Neuronal stem cell (in vitro differentiated cells): ENCODE data around the gene SPOCD1.
A peak's percentile ranks its signal among the peaks of the same experiment; 100 is the strongest.

ENCODE experiments used
- DNase-seq: peaks from one replicate; pipeline ENCODE4 v3.0.0-alpha.2; 2013; ENCODE audit warnings: low spot score
- H2AFZ ChIP-seq: one replicate; pipeline ENCODE4 v1.6.1; 2013; ENCODE audit warnings: mild to moderate bottlenecking, low read length, inconsistent platforms
- H2AK5ac ChIP-seq: 2 replicates; pipeline ENCODE4 v1.6.1; 2013; ENCODE audit warnings: low read depth, mild to moderate bottlenecking, inconsistent platforms, low read length, moderate library complexity, mixed read lengths
- H2BK120ac ChIP-seq: 2 replicates; pipeline ENCODE4 v1.6.1; 2013; ENCODE audit warnings: low read depth, mild to moderate bottlenecking, inconsistent platforms, low read length, moderate library complexity, mixed read lengths
- H2BK12ac ChIP-seq: one replicate; pipeline ENCODE4 v1.6.1; 2013; ENCODE audit warnings: low read length, inconsistent platforms
- H2BK15ac ChIP-seq: 2 replicates; pipeline ENCODE4 v1.6.1; 2013; ENCODE audit warnings: mild to moderate bottlenecking, low read length, inconsistent platforms, mixed read lengths
- H2BK5ac ChIP-seq: one replicate; pipeline ENCODE4 v1.6.1; 2013; ENCODE audit warnings: inconsistent platforms, mild to moderate bottlenecking, low read length, moderate library complexity
- H3K14ac ChIP-seq: one replicate; pipeline ENCODE4 v1.6.1; 2013; ENCODE audit warnings: low read length, inconsistent platforms
- H3K18ac ChIP-seq: 2 replicates; pipeline ENCODE4 v1.6.1; 2013; ENCODE audit warnings: low read length, inconsistent platforms
- H3K23ac ChIP-seq: 2 replicates; pipeline ENCODE4 v1.6.1; 2013; ENCODE audit warnings: low read depth, mild to moderate bottlenecking, mixed read lengths, low read length, inconsistent platforms; ENCODE audit not compliant: poor library complexity
- H3K27ac ChIP-seq: replicated peaks from 3 replicates; pipeline ENCODE4 v1.5.1; 2013; ENCODE audit warnings: low read length, inconsistent platforms
- H3K27me3 ChIP-seq, 3 experiments: 2 replicates each; pipeline ENCODE4 v1.6.1; 2013; ENCODE audit warnings: low read length in 3 of 3, mild to moderate bottlenecking in 2 of 3, inconsistent platforms in 1 of 3, low read depth in 1 of 3, mixed read lengths in 1 of 3, moderate library complexity in 1 of 3; ENCODE audit not compliant: control insufficient read depth in 3 of 3, insufficient read depth in 3 of 3
- H3K36me3 ChIP-seq, 2 donors: replicated peaks in 1 of 2; 2 replicates each; pipeline ENCODE4 v1.6.1; 2013; ENCODE audit warnings: low read length in 2 of 2; ENCODE audit not compliant: control insufficient read depth in 2 of 2, insufficient read depth in 2 of 2
- H3K4ac ChIP-seq: 2 replicates; pipeline ENCODE4 v1.6.1; 2013; ENCODE audit warnings: inconsistent platforms, mild to moderate bottlenecking, low read length, moderate library complexity
- H3K4me1 ChIP-seq, 2 donors: 1 replicate in 1 of 2; 2 replicates in 1 of 2; pipeline ENCODE4 v1.6.1; 2013; ENCODE audit warnings: low read length in 2 of 2, low read depth in 1 of 2; ENCODE audit not compliant: control insufficient read depth in 2 of 2, insufficient read depth in 1 of 2
- H3K4me2 ChIP-seq: one replicate; pipeline ENCODE4 v1.6.1; 2013; ENCODE audit warnings: mild to moderate bottlenecking, low read length, inconsistent platforms; ENCODE audit not compliant: insufficient read depth, poor library complexity, severe bottlenecking
- H3K4me3 ChIP-seq, 2 donors: 2 replicates each; pipeline ENCODE4 v1.5.1; 2013; ENCODE audit warnings: low read length in 2 of 2, mild to moderate bottlenecking in 2 of 2, inconsistent platforms in 1 of 2, moderate library complexity in 1 of 2
- H3K79me1 ChIP-seq: one replicate; pipeline ENCODE4 v1.6.1; 2013; ENCODE audit warnings: low read depth, mild to moderate bottlenecking, inconsistent platforms, low read length, moderate library complexity
- H3K9ac ChIP-seq: one replicate; pipeline ENCODE4 v1.6.1; 2013; ENCODE audit warnings: mild to moderate bottlenecking, low read depth, low read length, inconsistent platforms; ENCODE audit not compliant: poor library complexity
- H3K9me3 ChIP-seq, 2 donors: replicated peaks in 1 of 2; 2 replicates each; pipeline versions ENCODE3 to v1.6.1; 2013; ENCODE audit warnings: low read length in 2 of 2, mild to moderate bottlenecking in 2 of 2, inconsistent platforms in 1 of 2, low read depth in 1 of 2, mixed read lengths in 1 of 2, moderate library complexity in 1 of 2; ENCODE audit not compliant: control insufficient read depth in 2 of 2, insufficient read depth in 1 of 2
- H4K8ac ChIP-seq: one replicate; pipeline ENCODE4 v1.6.1; 2013; ENCODE audit warnings: low read depth, mild to moderate bottlenecking, inconsistent platforms, low read length, moderate library complexity
- H4K91ac ChIP-seq: one replicate; pipeline ENCODE4 v1.6.1; 2013; ENCODE audit warnings: low read length, low read depth, mild to moderate bottlenecking, inconsistent platforms; ENCODE audit not compliant: poor library complexity
- WGBS, 2 donors: extraction: QIAGEN DNeasy Blood & Tissue Kit; methylation state at CpG; one replicate each; pipeline ENCODE4 v1.1.7; 2013; ENCODE audit warnings: missing lambda C conversion rate in 2 of 2, mixed read lengths in 1 of 2; ENCODE audit not compliant: insufficient read length in 2 of 2, insufficient replicate concordance in 1 of 2; ENCODE audit errors: extremely low coverage in 2 of 2; 5-methylcytosine and 5-hydroxymethylcytosine counted together

SPOCD1 gene

DNA sequence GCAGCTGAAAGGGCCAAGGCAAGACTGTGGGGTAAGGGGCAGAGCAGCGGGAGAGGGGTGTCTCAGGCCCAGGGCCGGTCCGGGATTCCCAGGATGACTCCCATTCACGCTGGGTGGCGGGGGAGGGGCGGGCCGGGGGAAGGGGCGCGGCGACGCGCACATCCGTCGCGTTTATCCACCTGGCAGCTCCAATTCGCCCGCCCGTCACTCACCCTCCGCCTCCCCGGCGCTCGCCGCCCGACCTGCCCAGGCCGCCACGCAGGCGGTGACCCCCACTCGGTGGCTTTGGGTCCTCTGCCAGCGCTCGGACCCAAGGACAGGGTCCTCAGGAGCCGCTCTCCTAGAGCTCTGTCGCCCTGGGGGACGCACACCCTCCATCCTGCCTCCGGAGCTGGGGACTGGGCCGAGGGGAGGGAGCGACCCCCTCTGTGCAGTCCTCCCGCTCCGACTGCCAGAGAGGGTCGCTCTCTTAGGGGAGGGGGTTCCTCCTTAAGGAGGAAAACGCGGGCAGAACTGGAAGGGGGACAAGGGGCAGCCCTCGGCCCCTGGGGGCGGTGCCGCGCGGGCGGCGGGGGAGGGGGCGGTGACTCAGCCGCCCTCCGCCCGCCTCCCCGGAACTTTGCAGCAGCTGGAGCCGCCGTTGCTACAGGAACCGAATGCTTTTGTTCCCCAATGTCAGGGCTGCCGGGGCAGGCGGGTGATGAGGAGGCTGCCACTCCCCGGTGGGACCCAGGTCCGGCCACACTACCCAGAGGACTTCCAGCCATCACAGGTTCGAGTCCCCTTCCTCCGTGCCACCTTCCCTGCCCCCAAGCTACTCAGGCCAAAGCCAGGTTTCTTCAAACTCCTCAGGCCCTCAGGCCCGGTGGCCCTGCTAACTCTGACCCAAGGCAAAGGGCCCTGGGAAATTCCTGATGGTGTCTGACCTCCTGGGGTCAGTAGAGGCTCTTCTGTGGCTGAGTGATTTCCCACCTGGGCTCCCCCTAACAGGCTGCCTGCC is 55.1 kb downstream of the SPOCD1 start:
- peak; percentile 82 for DNase-seq
- H3K79me1 ChIP-seq = no peaks in the 10 kb centered on the region
- H3K9ac ChIP-seq = no peak overlapping the region
- peak overlapping the region; percentile 19 for H2BK15ac ChIP-seq
- peak overlapping the region; percentile 24 for H2BK120ac ChIP-seq
- H2AK5ac ChIP-seq = no peak overlapping the region
- peak overlapping the region; percentile 52 to 83 for H3K4me3 ChIP-seq
- H3K4ac ChIP-seq = no peak overlapping the region
- peak overlapping the region; percentile 64 for H2BK12ac ChIP-seq
- peak overlapping the region; percentile 98 for H3K18ac ChIP-seq
- peak overlapping the region; percentile 48 for H3K23ac ChIP-seq
- no peak overlapping the region for H4K8ac ChIP-seq
- H3K27me3 ChIP-seq = peaks cover 0 to 28% (median 15%) of the 10 kb centered on the region in 3 experiments
- H2BK5ac ChIP-seq = peak overlapping the region; percentile 58
- H3K9me3 ChIP-seq = no peaks in the 10 kb centered on the region
- peak overlapping the region; percentile 99 for H2AFZ ChIP-seq
- no peaks in the 10 kb centered on the region for H3K36me3 ChIP-seq
- H4K91ac ChIP-seq = no peak overlapping the region
- no CpG with 5 or more reads among the region's 63 CpGs for WGBS, 2 donors
- peak overlapping the region; percentile 26 for H3K14ac ChIP-seq
- H3K4me2 ChIP-seq = peak overlapping the region; percentile 98
- H3K27ac ChIP-seq = peak overlapping the region; percentile 91
- peaks cover 44 to 48% of the 10 kb centered on the region in 2 donors for H3K4me1 ChIP-seq

DNA sequence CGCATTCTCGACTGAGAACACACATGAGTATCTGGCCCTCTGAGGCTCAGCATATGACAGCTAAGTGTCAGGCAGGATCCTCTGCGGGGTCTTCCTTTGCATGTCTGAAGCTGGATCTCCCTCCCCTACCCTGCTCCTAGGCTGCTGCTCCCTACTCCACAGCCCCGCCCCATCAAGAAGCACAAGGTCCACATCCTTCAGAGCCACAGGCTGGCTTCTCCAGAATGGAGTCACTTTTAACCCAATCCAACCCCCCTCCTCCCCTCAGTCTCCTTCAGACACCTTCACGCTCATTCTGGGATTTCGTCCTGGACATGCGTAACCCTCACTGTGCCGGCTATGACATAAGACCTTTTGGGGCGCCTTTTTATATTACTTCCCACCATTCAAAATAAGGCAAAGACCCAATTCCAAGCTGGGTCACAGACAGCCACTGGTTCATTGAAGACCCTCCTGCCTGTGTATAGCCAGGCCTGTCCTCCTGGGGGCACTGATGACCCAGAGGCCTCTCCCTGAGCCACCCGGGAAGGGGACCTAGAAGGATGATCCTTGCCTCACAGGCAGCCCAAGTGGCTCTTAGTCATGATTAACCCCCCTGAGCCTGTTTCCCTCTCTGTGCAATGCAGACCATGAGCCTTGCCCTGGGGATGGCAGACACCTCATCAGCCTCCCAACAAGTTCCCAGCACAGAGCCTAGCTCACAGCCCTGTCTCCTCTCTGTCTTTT is 56.4 kb downstream of the SPOCD1 start:
- no peak overlapping the region for H2AFZ ChIP-seq
- no CpG with 5 or more reads among the region's 10 CpGs for WGBS, 2 donors
- no peaks in the 10 kb centered on the region for H3K79me1 ChIP-seq
- peaks cover 0 to 2% of the 10 kb centered on the region in 2 donors for H3K36me3 ChIP-seq
- H2BK5ac ChIP-seq = no peak overlapping the region
- no peak for DNase-seq
- H3K27me3 ChIP-seq = peaks cover 0 to 15% (median 9%) of the 10 kb centered on the region in 3 experiments
- H3K9ac ChIP-seq = no peak overlapping the region
- no peak overlapping the region for H2BK15ac ChIP-seq
- peak overlapping the region in 1 of 2 donors; percentile 52 for H3K4me3 ChIP-seq
- H3K18ac ChIP-seq = no peak overlapping the region
- no peaks in the 10 kb centered on the region for H3K9me3 ChIP-seq
- H3K4me2 ChIP-seq = no peak overlapping the region
- H2BK12ac ChIP-seq = no peak overlapping the region
- no peak overlapping the region for H3K4ac ChIP-seq
- H4K91ac ChIP-seq = no peak overlapping the region
- H3K4me1 ChIP-seq = peaks cover 32 to 40% of the 10 kb centered on the region in 2 donors
- H3K27ac ChIP-seq = no peak overlapping the region
- H4K8ac ChIP-seq = no peak overlapping the region
- no peak overlapping the region for H2AK5ac ChIP-seq
- H2BK120ac ChIP-seq = no peak overlapping the region
- no peak overlapping the region for H3K23ac ChIP-seq
- H3K14ac ChIP-seq = no peak overlapping the region

DNA sequence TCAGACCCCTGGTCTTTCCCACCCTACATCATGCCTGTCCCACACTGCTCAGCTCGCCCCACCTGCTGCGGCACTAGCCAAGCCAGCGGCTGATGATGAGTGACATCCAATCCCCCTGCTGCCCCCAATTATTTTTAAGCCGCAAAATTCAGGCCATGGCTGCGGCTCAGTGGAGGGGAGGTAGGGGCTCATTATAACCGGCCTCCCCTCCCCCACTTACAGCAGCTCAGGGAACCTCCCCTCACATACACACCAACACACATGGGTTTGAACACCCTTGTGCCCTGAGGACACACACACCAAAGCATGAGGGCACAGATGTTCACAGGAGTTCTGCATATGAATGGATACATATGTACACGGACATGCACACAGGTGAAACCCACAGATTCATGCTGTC is 57.0 kb downstream of the SPOCD1 start:
- Histone ChIP-seq H3K4me1 (peaks cover 32 to 39% of the 10 kb centered on the region in 2 donors), H2BK15ac (no peak overlapping the region), H3K9ac (no peak overlapping the region), H3K36me3 (peaks cover 0 to 2% of the 10 kb centered on the region in 2 donors), H2AK5ac (no peak overlapping the region), H3K4me3 (no peak overlapping the region), H3K79me1 (no peaks in the 10 kb centered on the region), H4K91ac (no peak overlapping the region), H3K23ac (no peak overlapping the region), H4K8ac (no peak overlapping the region), H2BK12ac (peak overlapping the region; percentile 82), H2BK5ac (no peak overlapping the region), H3K14ac (no peak overlapping the region), H2BK120ac (no peak overlapping the region), H3K27me3 (peaks cover 0 to 14% (median 9%) of the 10 kb centered on the region in 3 experiments), H3K18ac (no peak overlapping the region), H3K9me3 (no peaks in the 10 kb centered on the region), H3K4me2 (no peak overlapping the region), H3K27ac (no peak overlapping the region), H3K4ac (no peak overlapping the region), H2AFZ (no peak overlapping the region)
- no CpG with 5 or more reads among the region's 7 CpGs for WGBS, 2 donors
- DNase-seq = no peak

DNA sequence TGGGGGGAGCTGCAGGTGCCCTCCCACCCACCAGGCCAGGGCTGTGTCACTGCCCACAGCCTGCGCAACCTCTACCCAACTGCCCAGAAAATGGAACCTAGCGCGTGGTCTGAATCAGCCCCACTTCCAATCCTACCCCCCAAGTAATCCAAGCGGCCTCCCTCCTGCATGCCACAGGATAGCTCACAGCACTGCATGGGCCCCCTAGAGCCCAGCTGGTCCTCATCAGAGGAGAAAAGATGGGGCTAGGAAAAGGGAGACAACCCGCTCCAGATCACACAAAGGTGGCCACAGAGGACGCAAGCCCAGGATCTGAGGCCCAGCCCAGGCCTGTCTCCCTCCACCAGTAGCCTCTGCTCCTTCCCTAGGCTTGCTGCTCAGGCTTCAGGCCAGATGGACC is 57.8 kb downstream of the SPOCD1 start:
- no peak overlapping the region for H4K91ac ChIP-seq
- H3K36me3 ChIP-seq = peaks cover 0 to 2% of the 10 kb centered on the region in 2 donors
- H2BK12ac ChIP-seq = no peak overlapping the region
- peaks cover 32 to 35% of the 10 kb centered on the region in 2 donors for H3K4me1 ChIP-seq
- no peak overlapping the region for H2AK5ac ChIP-seq
- H3K14ac ChIP-seq = no peak overlapping the region
- H3K4me2 ChIP-seq = no peak overlapping the region
- no CpG with 5 or more reads among the region's 6 CpGs for WGBS, 2 donors
- H2BK15ac ChIP-seq = no peak overlapping the region
- no peak overlapping the region for H3K23ac ChIP-seq
- H3K79me1 ChIP-seq = no peaks in the 10 kb centered on the region
- H2BK5ac ChIP-seq = no peak overlapping the region
- no peak overlapping the region for H3K9ac ChIP-seq
- peak overlapping the region; percentile 35 for H3K18ac ChIP-seq
- H2AFZ ChIP-seq = no peak overlapping the region
- peaks cover 0 to 6% (median 6%) of the 10 kb centered on the region in 3 experiments for H3K27me3 ChIP-seq
- no peak overlapping the region for H3K27ac ChIP-seq
- H3K4me3 ChIP-seq = no peak overlapping the region
- peak overlapping the region; percentile 31 for H3K4ac ChIP-seq
- H4K8ac ChIP-seq = no peak overlapping the region
- H2BK120ac ChIP-seq = no peak overlapping the region
- H3K9me3 ChIP-seq = no peaks in the 10 kb centered on the region
- no peak for DNase-seq
